ENCODE results near the gene SLC52A3. TPM values are rescaled to one million over a fixed set of nuclear protein-coding genes. Genes with fewer than 3 reads are reported as not detected.

The SLC52A3 gene
- total and polyA plus RNA-seq, 9 of the 15 experiments (the other 6 are each of a cell fraction or from before 2014, with no cell fraction given) = 0.06 to 0.60 (median 0.11) TPM

DNA sequence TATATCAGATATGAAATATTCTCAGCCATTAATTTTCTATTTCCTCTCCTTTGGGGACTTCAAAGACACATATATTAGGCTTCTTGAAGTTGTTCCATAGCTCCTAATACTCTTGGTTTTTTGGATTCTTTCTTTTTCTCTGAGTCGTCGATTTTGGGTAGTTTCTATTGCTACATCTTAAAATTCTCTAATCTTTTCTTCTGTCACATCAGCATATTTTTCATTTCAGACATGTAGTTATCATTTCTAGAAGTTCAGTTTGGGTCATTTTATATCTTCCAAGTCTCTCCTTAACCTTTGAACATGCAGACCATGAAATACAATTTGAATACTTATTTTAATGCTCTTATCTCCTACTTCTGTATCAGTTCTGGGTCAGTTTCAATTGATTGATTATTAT, 53.8 kb downstream of the SLC52A3 start (continued):
- TF ChIP-seq, protein P1, sequence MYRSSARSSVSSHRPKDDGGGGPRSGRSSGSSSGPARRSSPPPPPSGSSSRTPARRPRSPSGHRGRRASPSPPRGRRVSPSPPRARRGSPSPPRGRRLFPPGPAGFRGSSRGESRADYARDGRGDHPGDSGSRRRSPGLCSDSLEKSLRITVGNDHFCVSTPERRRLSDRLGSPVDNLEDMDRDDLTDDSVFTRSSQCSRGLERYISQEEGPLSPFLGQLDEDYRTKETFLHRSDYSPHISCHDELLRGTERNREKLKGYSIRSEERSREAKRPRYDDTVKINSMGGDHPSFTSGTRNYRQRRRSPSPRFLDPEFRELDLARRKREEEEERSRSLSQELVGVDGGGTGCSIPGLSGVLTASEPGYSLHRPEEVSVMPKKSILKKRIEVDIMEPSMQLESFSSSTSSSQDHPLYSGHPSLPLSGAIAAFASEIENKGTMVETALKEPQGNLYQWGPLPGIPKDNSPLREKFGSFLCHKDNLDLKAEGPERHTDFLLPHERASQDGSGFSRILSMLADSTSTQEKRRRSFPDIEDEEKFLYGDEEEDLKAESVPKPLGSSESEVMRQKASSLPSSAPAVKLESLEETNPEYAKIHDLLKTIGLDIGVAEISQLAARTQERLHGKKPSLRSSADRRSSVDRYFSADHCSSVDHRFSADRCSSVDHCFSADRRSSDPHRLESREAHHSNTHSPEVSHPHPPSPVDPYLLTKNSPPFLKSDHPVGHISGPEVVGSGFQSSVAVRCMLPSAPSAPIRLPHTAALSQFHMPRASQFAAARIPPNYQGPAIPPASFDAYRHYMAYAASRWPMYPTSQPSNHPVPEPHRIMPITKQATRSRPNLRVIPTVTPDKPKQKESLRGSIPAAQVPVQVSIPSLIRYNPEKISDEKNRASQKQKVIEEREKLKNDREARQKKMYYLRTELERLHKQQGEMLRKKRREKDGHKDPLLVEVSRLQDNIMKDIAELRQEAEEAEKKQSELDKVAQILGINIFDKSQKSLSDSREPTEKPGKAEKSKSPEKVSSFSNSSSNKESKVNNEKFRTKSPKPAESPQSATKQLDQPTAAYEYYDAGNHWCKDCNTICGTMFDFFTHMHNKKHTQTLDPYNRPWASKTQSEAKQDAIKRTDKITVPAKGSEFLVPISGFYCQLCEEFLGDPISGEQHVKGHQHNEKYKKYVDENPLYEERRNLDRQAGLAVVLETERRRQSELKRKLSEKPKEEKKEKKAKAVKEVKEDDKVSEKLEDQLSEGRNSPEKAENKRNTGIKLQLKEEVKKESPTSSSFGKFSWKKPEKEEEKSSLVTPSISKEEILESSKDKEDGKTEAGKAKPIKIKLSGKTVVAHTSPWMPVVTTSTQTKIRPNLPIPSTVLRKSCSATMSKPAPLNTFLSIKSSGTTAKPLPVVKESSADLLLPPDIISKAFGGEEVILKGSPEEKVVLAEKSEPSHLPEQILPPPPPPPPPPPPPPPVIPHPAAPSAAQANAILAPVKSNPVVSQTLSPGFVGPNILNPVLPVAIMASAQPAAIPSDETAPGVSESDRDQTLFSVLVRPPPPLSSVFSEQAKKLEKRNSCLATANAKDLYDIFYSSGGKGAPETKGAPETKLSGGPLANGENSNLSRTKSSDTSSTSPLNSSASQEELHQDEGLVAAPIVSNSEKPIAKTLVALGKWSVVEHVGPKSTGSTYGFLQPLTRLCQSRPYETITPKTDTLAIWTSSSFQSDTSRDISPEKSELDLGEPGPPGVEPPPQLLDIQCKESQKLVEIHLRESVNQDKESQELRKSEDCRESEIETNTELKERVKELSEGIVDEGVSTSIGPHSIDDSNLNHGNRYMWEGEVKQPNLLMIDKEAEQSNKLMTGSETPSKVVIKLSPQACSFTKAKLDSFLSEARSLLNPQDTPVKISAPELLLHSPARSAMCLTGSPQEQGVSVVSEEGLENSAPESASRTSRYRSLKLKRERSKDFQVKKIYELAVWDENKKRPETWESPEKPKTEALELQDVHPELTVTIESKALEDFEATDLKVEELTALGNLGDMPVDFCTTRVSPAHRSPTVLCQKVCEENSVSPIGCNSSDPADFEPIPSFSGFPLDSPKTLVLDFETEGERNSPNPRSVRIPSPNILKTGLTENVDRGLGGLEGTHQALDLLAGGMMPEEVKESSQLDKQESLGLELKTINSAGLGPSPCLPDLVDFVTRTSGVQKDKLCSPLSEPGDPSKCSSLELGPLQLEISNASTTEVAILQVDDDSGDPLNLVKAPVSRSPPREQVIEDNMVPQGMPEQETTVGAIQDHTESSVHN (IDR thresholded peaks at IDR 0.05; ENCODE audit: borderline replicate concordance in 1 of 2, low read depth in 1 of 2) = no peak
- TF ChIP-seq CHAMP1 (IDR thresholded peaks at IDR 0.05) (no peak), MAFK (IDR thresholded peaks at IDR 0.05; ENCODE audit: low read length) (peak; percentile 58; the same call in 1 of the 2 replicates), ASH1L (IDR thresholded peaks at IDR 0.05; ENCODE audit: borderline replicate concordance, low read depth, partially characterized antibody) (no peak), MXI1 (IDR thresholded peaks at IDR 0.05; ENCODE audit: low read depth, low read length) (no peak), KAT2B (IDR thresholded peaks at IDR 0.05; ENCODE audit: low read depth, low read length) (no peak), ZNF408 (CRISPR knock-in tag; IDR thresholded peaks at IDR 0.05; ENCODE audit: low read depth) (no peak), ZNF277 (CRISPR knock-in tag; IDR thresholded peaks at IDR 0.05; ENCODE audit: borderline replicate concordance) (no peak), CHCHD3 (CRISPR knock-in tag; IDR thresholded peaks at IDR 0.05) (no peak)
- TF ChIP-seq, protein P2, sequence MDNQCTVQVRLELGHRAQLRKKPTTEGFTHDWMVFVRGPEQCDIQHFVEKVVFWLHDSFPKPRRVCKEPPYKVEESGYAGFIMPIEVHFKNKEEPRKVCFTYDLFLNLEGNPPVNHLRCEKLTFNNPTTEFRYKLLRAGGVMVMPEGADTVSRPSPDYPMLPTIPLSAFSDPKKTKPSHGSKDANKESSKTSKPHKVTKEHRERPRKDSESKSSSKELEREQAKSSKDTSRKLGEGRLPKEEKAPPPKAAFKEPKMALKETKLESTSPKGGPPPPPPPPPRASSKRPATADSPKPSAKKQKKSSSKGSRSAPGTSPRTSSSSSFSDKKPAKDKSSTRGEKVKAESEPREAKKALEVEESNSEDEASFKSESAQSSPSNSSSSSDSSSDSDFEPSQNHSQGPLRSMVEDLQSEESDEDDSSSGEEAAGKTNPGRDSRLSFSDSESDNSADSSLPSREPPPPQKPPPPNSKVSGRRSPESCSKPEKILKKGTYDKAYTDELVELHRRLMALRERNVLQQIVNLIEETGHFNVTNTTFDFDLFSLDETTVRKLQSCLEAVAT (IDR thresholded peaks at IDR 0.05) = no peak
- TF ChIP-seq, protein P3, sequence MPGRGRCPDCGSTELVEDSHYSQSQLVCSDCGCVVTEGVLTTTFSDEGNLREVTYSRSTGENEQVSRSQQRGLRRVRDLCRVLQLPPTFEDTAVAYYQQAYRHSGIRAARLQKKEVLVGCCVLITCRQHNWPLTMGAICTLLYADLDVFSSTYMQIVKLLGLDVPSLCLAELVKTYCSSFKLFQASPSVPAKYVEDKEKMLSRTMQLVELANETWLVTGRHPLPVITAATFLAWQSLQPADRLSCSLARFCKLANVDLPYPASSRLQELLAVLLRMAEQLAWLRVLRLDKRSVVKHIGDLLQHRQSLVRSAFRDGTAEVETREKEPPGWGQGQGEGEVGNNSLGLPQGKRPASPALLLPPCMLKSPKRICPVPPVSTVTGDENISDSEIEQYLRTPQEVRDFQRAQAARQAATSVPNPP (IDR thresholded peaks at IDR 0.05; ENCODE audit: borderline replicate concordance, insufficient read depth, insufficient read length) = no peak

All from K562 (cell line).